Stimulated activated memory B cell treated with anti-CD40 and anti-IgM and Interleukin-4, amounts not matched to agents 10 μg/mL and 1 μg/mL and 100 μg/mL, for 72 hours (primary cell): ENCODE results near the gene MPP4.
"Not testable (repeated sequence)": the region's sequence is repeated elsewhere in the genome, so short reads cannot be mapped to it uniquely, and the experiment has no call there.

Experiments
- ATAC-seq: fragments of 150-1000 bp; cut with Tn5 transposase; 2 replicates; pipeline ENCODE4 v1.10.0; 2021
- H3K27ac Mint-ChIP-seq: one replicate; pipeline ENCODE4 v1.8.0; 2022; ENCODE audit warnings: mild to moderate bottlenecking, mixed read lengths
- H3K27me3 Mint-ChIP-seq: one replicate; pipeline ENCODE4 v1.8.0; 2022; ENCODE audit warnings: mixed read lengths
- H3K36me3 Mint-ChIP-seq: one replicate; pipeline ENCODE4 v1.8.0; 2022; ENCODE audit warnings: mixed read lengths
- H3K4me1 Mint-ChIP-seq: one replicate; pipeline ENCODE4 v1.8.0; 2022; ENCODE audit warnings: mixed read lengths
- H3K4me3 Mint-ChIP-seq: one replicate; pipeline ENCODE4 v1.8.0; 2022; ENCODE audit warnings: mild to moderate bottlenecking, moderate library complexity, mixed read lengths
- H3K9me3 Mint-ChIP-seq: one replicate; pipeline ENCODE4 v1.8.0; 2022; ENCODE audit warnings: mixed read lengths

The MPP4 gene

GRCh38 chr2:201696151-201696659 lies 2.2 kb downstream of the MPP4 start:
- Mint-ChIP-seq H3K4me1 (no peaks in the 10 kb centered on the region), H3K27me3 (no peaks in the 10 kb centered on the region), H3K4me3 (no peak overlapping the region), H3K9me3 (no peaks in the 10 kb centered on the region), H3K36me3 (peaks cover 10% of the 10 kb centered on the region), H3K27ac (no peak overlapping the region)
- ATAC-seq = no peak

- Mint-ChIP-seq H3K4me3 (no peak overlapping the region), H3K27ac (no peak overlapping the region), H3K27me3 (peaks cover 31% of the 10 kb centered on the region), H3K4me1 (no peaks in the 10 kb centered on the region), H3K36me3 (no peaks in the 10 kb centered on the region), H3K9me3 (no peaks in the 10 kb centered on the region)
- no peak for ATAC-seq
These were observed 13.3 kb downstream of the MPP4 start for GRCh38 chr2:201685156-201685555.

DNA sequence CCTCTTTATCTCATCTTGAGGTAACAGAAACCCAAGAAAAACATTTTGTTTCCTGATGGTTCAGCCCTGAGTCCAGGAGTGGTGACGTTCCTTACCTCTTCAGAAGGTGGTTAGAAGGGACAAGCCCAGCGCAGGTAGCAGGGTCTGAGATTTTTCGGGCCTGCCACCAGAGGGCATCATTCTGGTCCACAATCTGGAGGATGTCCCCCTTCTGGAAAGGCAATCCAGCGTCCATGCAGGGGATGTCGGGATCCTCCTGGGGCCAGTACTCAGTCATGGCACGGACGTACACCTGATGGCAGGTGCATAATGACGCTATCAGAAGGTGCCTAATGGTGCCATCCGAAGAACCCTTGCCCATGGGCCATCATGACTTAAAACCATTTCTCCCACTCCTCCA lies 17.7 kb downstream of the MPP4 start:
- Mint-ChIP-seq H3K4me1 (no peaks in the 10 kb centered on the region), H3K36me3 (no peaks in the 10 kb centered on the region), H3K9me3 (no peaks in the 10 kb centered on the region), H3K27ac (no peak overlapping the region), H3K4me3 (no peak overlapping the region), H3K27me3 (peaks cover 31% of the 10 kb centered on the region)
- ATAC-seq = no peak

DNA sequence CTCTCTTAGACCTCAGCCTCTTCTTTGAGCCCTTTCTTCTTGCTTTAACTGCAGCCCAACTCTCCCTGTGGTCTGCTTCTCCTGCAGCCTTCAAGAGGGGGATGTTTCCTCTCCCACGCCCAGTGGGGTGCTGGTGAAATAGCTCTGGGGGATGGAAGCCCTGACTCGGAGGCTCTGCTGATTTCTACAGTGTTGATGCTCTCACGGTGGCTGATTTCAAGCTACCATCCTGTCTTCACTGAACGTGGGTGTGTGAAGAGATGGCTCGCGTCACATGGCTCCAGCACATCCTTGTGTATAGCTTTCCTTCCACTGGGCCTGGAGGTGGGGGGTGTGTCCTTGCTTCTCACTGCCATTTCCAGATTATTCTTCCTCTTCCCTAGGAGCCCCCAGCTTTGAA lies 20.0 kb downstream of the MPP4 start:
- ATAC-seq = no peak
- Mint-ChIP-seq H3K27ac (no peak overlapping the region), H3K4me3 (no peak overlapping the region), H3K27me3 (peaks cover 21% of the 10 kb centered on the region), H3K9me3 (no peaks in the 10 kb centered on the region), H3K36me3 (no peaks in the 10 kb centered on the region), H3K4me1 (no peaks in the 10 kb centered on the region)

DNA sequence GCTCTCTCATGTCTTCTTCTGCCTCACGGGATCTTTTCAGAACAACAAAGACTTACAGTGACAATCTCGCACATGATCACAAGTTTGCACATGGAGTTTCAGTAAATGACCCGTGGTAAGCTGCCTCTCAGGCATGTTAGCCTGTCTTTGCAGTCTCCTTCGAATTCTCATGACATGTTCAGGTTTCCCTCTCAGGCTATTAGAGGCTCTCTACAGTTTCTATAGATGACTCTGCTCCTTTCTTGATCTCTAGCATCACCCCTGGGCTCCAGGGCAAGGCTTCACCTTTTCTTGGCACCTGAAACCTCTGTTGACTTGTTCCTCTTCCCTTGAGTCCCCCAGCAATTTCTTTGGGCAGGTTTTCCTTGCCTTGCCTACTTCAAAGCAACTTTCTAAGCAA lies 23.0 kb downstream of the MPP4 start:
- Mint-ChIP-seq H3K4me1 (no peaks in the 10 kb centered on the region), H3K4me3 (no peak overlapping the region), H3K27ac (no peak overlapping the region), H3K9me3 (no peaks in the 10 kb centered on the region), H3K27me3 (peaks cover 22% of the 10 kb centered on the region), H3K36me3 (no peaks in the 10 kb centered on the region)
- no peak for ATAC-seq

DNA sequence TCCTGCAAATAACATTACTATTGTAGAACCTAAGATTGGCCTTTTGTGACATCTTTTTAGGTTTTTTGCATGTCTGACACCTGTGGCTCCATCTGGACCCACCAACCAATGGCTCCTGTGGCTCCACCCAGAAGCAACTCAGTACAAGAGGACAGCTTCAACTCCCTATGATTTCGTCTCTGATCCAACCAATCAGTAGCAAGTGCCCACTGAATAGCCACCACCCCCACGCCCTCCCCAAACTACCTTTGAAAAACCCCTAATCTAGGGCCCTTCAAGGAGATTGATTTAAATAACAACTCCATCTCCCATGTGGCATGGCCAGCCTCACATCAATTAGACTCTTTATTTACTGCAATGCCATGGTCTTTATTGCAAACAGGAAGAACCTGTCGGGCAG lies 23.6 kb downstream of the MPP4 start:
- H3K9me3 Mint-ChIP-seq = no peaks in the 10 kb centered on the region
- H3K4me3 Mint-ChIP-seq = no peak overlapping the region

GRCh38 chr2:201674298-201674697 lies 24.1 kb downstream of the MPP4 start:
- Mint-ChIP-seq H3K27me3 (peaks cover 22% of the 10 kb centered on the region), H3K4me1 (no peaks in the 10 kb centered on the region), H3K27ac (no peak overlapping the region), H3K9me3 (no peaks in the 10 kb centered on the region), H3K36me3 (no peaks in the 10 kb centered on the region), H3K4me3 (no peak overlapping the region)
- ATAC-seq = no peak

More for the DNA sequence above, 23.6 kb downstream of the MPP4 start:
- no peak for ATAC-seq
- Mint-ChIP-seq H3K36me3 (no peaks in the 10 kb centered on the region), H3K4me1 (no peaks in the 10 kb centered on the region), H3K27ac (no peak overlapping the region), H3K27me3 (peaks cover 22% of the 10 kb centered on the region)

DNA sequence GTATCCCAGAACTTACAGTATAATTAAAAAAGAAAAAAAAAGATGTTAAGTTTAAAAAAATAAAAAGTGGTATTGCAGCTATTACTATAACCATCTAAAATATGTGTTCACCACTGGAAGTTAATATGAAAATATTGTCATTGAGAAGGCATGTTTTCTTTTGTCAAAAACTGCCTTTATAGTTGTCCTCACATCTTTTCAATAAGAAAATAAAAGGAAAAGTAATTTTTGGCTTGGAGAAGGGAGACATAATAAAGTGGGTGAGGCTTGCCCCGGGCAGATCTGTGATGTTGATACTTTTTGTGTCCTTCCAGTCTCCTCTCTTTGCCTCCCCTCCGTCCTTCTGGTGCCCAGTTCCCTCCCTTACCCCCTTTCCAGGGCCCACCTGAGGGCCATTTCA lies 24.9 kb downstream of the MPP4 start:
- H3K36me3 Mint-ChIP-seq = no peaks in the 10 kb centered on the region
- ATAC-seq = no peak
- peaks cover 22% of the 10 kb centered on the region for H3K27me3 Mint-ChIP-seq
- no peaks in the 10 kb centered on the region for H3K4me1 Mint-ChIP-seq
- H3K4me3 Mint-ChIP-seq = no peak overlapping the region
- H3K27ac Mint-ChIP-seq = no peak overlapping the region
- no peaks in the 10 kb centered on the region for H3K9me3 Mint-ChIP-seq

DNA sequence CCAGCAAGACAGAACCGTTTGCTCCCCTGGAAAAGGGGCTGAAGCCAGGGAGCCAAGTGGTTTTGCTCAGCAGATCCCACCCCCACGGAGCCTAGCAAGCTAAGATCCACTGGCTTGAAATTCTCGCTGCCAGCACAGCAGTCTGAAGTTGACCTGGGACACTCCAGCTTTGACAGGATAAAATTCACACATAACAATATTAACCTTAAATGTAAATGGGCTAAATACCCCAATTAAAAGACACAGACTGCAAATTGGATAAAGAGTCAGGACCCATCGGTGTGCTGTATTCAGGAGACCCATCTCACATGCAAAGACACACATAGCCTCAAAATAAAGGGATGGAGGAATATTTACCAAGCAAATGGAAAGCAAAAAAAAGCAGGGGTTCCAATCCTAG lies 27.2 kb downstream of the MPP4 start:
- not testable (repeated sequence) for H3K4me1 Mint-ChIP-seq, H3K9me3 Mint-ChIP-seq, H3K4me3 Mint-ChIP-seq, H3K36me3 Mint-ChIP-seq, H3K27ac Mint-ChIP-seq, ATAC-seq
- peaks cover 22% of the 10 kb centered on the region for H3K27me3 Mint-ChIP-seq

GRCh38 chr2:201669865-201670264 lies 28.6 kb downstream of the MPP4 start:
- Mint-ChIP-seq H3K36me3 (no peaks in the 10 kb centered on the region), H3K27ac (no peak overlapping the region), H3K9me3 (no peaks in the 10 kb centered on the region), H3K4me1 (no peaks in the 10 kb centered on the region), H3K4me3 (no peak overlapping the region), H3K27me3 (peaks cover 22% of the 10 kb centered on the region)
- ATAC-seq = no peak

DNA sequence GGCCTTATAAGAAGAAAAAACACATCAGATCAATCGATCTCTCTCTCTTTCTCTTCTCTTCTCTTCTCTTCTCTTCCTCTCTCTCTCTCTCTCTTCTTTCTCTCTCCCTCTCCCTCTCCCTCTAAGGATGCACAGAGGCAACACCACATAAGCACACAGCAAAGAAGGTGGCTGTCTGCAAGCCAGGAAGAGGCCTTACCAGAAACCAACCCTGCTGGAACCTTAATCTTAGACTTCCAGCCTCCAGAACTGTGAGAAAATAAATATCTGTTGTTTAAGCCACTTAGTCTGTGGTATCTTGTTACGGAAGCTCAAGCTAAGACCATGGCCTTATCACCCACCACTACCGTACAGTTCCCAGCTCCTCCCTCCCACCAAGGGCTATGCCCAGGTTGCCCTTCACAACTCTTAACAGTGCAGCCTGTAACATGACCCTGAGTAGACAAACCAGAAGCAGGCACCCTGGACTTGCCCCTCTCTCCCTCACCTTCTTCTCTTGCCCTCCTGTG lies 30.0 kb downstream of the MPP4 start:
- H3K27me3 Mint-ChIP-seq = peaks cover 22% of the 10 kb centered on the region
- H3K9me3 Mint-ChIP-seq = no peaks in the 10 kb centered on the region
- H3K4me3 Mint-ChIP-seq = no peak overlapping the region
- H3K36me3 Mint-ChIP-seq = no peaks in the 10 kb centered on the region
- no peak overlapping the region for H3K27ac Mint-ChIP-seq
- no peaks in the 10 kb centered on the region for H3K4me1 Mint-ChIP-seq
- ATAC-seq = peak; percentile 50

GRCh38 chr2:201664334-201664733 lies 34.1 kb downstream of the MPP4 start:
- Mint-ChIP-seq H3K27ac (no peak overlapping the region), H3K27me3 (no peaks in the 10 kb centered on the region), H3K9me3 (no peaks in the 10 kb centered on the region), H3K36me3 (no peaks in the 10 kb centered on the region), H3K4me3 (no peak overlapping the region), H3K4me1 (no peaks in the 10 kb centered on the region)
- ATAC-seq = no peak

- Mint-ChIP-seq H3K4me3 (no peak overlapping the region), H3K27ac (no peak overlapping the region), H3K9me3 (no peaks in the 10 kb centered on the region), H3K27me3 (peaks cover 6% of the 10 kb centered on the region), H3K4me1 (no peaks in the 10 kb centered on the region), H3K36me3 (no peaks in the 10 kb centered on the region)
- no peak for ATAC-seq
These were observed 37.1 kb downstream of the MPP4 start for GRCh38 chr2:201661366-201661765.

- H3K36me3 Mint-ChIP-seq = no peaks in the 10 kb centered on the region
- H3K4me3 Mint-ChIP-seq = no peak overlapping the region
- no peaks in the 10 kb centered on the region for H3K9me3 Mint-ChIP-seq
- peaks cover 9% of the 10 kb centered on the region for H3K27me3 Mint-ChIP-seq
- ATAC-seq = no peak
- H3K27ac Mint-ChIP-seq = no peak overlapping the region
- no peaks in the 10 kb centered on the region for H3K4me1 Mint-ChIP-seq
These were observed 38.0 kb downstream of the MPP4 start for GRCh38 chr2:201660293-201660895.

DNA sequence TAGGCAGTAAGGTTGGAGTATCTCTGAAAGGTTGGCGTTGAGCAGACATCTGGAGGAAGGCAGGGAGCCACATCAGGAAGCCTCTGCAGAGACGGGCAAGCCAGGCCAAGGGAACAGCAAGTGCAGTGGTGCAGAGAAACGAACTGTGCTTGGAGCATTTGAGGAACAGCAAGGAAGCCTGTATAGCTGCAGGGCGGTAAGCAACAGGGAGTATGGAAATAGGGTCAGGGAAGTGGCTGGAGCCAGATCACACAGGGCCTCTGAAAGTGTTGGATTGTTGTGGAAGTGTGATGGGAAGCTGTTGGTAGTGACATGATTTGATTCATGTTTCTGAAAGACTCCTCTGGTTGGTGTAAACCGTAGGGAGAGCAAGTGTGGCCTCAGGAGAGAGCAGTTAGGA lies 41.7 kb downstream of the MPP4 start:
- no peak overlapping the region for H3K27ac Mint-ChIP-seq

GRCh38 chr2:201656102-201656501 lies 42.3 kb downstream of the MPP4 start:
- Mint-ChIP-seq H3K4me1 (no peaks in the 10 kb centered on the region), H3K9me3 (no peaks in the 10 kb centered on the region), H3K4me3 (no peak overlapping the region), H3K36me3 (no peaks in the 10 kb centered on the region), H3K27ac (no peak overlapping the region), H3K27me3 (peaks cover 34% of the 10 kb centered on the region)
- no peak for ATAC-seq

More for the DNA sequence above, 41.7 kb downstream of the MPP4 start:
- Mint-ChIP-seq H3K27me3 (peaks cover 30% of the 10 kb centered on the region), H3K9me3 (no peaks in the 10 kb centered on the region), H3K4me3 (no peak overlapping the region), H3K36me3 (no peaks in the 10 kb centered on the region), H3K4me1 (no peaks in the 10 kb centered on the region)
- no peak for ATAC-seq
